ENCODE data around the gene TBL1X.
"Not testable (repeated sequence)": the region's sequence is repeated elsewhere in the genome, so short reads cannot be mapped to it uniquely, and the experiment has no call there.

The TBL1X gene

DNA sequence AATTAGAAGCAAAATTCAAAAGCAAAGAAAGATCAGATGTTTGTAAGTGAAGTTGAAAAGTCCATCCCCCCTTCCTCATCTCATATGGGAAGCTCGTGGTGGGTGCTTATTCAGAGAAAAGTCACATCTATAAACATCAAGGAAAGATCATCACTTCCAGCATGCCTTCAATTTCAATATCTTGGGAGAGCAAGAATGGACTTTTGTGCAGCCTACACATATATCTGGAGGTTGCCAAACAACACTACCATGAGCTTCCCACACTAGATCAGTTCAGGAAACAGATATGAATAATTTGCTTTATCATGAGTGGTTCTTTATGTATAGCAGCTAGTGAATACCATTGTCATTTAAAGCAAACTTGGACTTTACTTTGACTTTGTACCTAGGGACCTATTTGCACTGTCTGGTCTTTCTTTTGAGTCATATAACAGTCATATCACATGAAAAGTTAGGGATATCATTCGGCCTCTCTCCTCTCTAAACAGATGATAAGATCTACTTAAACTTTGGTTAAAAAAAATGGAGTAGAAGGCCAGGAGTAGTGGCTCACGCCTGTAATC, 5.6 kb upstream of the TBL1X start:
- DNase-seq = no peak

DNA sequence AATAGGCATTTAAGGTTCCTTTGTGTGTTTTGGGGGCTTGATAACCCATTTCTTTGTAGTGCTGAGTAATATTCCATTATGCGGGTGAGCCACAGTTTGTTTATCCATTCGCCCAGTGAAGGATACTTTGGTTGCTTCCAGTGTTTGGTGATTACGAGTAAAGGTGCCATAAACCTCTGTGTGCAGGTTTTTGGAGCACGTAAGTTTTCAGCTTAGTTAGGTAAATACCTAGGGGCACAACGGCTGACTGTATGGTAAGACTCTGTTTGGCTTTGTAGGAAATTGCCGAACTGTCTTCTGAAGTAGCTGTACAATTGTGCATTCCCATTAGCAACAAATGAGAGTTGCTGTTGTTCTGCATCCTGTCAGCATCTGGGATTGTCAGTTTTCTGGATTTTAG, 3.8 kb upstream of the TBL1X start:
- no peak for DNase-seq

DNA sequence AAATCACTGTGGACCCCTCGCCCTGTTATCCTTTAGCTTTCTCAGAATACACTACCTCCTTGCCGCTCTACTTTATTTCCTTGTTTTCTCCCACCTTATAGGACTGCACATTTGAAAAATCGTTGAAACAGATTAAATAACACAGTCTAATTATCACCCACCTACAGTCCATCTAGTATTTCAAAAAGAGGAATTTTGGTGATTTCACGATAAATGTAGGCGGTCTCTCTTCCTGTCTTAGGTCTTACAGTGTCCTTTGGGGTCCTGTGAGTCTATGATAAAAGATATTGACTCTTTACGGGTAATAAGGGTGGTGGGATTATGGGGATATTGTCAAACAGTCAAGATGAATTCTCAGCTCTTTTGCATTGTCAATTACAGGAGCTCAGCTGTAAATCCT, 2.4 kb upstream of the TBL1X start:
- no peak for DNase-seq

DNA sequence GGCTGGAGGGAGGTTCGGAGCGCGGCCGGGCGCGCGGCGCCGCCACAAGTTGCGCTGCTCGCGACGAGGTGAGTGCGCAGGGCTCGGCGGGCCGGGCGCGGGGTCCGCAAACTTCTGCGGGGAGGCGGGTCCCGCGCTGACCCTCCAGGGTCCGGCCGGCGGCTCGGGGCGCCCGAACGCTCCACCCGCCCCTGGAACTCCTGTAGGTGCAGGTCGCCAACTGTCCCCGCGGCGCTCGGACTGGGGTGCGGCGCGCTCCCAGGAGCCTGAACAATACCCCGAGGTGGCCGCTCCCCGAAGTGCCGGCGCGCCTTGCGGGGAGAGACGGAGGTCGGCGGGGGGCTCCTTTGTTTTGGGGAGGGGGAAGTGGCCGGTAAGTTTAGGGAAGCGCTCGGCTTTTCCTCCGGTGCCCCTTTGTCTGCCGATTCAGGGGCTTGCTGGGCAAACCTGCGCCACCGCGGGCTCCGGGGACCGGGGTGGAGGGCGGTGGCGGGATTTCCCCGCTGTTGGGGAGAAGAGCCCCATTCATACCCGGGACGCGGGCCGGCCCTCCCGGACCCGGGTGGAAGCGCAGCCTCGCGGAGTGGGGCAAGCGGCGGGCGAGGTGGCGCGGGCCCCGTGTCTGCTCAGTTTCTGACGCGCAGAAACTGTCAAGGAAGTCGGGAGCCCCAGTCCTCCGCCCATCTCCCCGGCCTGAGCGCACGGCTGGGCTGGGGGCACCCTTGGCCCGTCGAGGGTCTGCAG, 694 bp downstream of the TBL1X start:
- DNase-seq = peak; percentile 30

DNA sequence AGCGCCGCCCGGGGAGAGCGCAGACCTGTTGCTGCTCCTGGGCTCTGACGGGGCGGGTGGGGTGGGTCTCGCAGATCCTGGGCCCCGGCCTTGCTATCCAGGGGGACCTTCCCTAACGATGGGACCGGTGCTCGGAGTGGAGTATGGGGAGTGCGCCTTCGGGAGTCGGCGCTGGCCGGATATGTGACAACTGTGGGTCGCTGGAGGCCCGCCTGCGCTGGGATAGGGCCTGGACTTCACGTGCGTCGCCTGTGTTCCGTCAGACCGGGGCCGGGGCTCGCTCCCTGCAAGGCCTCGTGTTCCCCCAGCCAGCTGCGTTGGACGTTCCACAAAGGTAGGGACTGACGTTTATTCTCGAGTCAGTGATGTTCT, 1.3 kb downstream of the TBL1X start:
- DNase-seq = peak; percentile 10

DNA sequence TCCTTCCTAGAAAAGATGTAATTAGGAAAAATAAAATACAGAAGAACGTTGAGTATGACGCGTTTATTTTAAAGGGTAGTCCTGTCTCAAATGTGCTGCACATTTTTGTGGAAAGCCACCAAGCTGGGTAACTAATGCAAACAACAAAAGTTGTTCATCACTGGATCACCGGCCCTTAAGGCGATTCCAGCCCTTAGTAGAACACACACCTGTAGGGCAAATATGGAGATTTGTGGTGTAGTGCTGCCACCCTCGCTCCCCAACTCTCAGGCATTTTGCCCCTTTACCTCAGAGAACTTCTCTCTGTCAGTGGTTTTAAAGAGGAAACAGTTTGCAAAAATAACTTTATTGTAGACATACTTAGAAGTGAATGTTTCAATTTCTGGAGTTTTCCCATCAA, 1.9 kb downstream of the TBL1X start:
- DNase-seq = no peak

DNA sequence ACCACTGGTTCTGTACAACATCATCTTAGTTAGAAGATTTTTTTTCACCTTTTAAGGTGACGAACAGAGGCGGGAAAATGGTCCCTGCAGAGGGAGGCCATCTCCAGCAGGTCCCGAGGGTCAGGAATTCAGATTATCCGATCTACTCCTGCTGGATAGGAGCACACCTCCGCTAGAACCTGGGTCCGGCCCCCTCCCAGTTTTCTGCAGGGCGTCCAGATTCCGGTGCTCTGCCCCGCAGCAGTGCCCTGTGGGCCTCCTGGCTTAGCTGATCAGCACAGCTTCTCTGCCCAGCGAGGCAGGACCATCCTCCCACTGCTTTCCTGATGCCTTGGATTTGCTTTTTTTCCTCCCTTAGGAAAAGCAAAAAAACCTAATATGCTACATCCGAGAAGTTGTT, 2.3 kb downstream of the TBL1X start:
- no peak for DNase-seq

DNA sequence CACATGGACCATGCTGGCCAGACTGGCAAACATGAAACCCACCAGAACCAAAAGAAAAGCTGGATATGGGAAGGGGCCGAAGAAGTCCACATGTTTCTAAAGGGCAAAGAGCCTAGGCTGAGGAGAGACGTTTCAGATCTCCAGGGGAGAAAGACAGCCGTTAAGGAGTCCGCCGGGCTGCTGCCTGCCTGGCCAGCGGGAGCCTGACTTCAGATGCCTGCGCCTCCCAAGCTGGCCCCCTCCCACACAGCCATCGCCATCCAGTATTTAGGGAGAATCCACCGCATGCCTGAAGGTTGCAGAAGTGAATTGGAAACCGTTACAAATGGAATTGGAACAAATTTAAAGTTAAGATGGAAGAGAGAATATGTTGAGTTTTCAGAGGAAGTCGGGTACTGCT, 2.9 kb downstream of the TBL1X start:
- no peak for DNase-seq

DNA sequence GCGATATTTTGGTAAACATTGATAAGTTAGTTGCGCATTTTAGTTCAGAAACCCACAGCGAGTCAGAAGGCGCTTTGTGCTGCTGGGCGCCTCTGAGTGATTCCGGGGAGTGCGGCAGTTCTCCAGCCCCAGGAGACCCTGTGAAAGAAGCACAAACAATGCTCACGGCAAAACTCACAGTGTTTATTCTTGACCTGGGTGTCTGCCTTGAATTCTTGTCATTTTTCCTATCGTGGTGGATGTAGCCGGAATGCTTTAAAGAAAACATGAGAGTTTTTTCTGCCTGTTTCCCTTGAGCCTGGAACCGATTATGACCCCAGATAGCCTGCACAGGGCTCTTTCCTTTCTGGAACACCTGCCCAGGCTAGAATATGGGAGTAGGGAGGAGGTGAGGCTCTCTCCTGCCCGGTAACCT, 6.7 kb downstream of the TBL1X start:
- DNase-seq = no peak

DNA sequence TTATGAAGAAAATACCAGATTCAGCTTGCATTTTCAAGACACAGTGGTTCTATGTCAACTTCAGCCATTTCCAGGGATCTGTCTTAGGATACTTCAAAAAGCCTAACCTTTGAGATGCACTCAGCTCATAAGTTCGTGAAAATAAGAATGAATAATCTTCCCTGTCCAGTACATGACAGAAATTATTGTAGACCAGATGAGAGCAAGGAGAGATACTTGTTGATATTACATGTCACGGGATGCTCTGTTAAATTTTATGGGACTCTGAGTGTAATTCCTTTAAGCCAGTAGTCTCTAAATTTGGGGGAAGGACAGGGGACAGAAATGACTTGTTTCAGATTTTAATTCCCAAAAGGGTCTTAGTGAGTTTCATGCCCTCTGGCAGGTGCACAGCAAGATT, 8.8 kb downstream of the TBL1X start:
- DNase-seq = no peak

DNA sequence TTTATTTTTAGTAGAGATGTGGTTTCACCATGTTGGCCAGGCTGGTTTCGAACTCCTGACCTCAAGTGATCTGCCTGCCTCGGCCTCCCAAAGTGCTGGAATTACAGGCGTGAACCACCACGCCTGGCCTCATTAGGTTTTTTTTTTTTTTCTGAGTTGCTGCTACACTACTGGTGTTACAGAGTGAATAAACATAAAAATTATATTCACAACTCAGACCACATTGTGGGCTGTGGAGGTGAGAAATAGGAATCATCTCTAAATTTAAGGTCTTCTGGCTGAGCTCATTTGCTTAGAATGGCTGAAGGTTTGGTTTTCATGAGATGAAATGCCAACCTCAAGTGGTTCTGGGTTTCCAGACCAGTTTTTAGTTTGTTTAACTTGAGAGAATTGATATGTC, 10.6 kb downstream of the TBL1X start:
- DNase-seq = not testable (repeated sequence)

DNA sequence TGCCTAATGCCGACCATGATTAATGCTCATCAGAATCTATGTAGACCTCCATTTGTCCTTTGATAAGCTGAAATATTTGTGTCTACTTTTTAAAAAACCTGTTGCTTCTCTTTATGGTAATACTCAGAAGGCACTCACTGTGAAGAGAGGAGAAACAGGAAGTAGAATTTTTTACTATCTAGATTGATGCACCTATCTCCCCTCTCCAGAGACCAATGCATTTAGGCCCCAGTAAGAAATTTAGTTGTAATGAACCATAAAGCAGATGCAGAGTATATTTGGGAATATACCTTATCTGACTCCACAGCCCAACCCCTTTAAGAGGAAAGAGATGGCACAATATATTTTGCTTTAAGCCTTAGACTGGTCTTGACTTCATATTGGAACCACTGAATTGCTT, 11.1 kb downstream of the TBL1X start:
- DNase-seq = no peak

DNA sequence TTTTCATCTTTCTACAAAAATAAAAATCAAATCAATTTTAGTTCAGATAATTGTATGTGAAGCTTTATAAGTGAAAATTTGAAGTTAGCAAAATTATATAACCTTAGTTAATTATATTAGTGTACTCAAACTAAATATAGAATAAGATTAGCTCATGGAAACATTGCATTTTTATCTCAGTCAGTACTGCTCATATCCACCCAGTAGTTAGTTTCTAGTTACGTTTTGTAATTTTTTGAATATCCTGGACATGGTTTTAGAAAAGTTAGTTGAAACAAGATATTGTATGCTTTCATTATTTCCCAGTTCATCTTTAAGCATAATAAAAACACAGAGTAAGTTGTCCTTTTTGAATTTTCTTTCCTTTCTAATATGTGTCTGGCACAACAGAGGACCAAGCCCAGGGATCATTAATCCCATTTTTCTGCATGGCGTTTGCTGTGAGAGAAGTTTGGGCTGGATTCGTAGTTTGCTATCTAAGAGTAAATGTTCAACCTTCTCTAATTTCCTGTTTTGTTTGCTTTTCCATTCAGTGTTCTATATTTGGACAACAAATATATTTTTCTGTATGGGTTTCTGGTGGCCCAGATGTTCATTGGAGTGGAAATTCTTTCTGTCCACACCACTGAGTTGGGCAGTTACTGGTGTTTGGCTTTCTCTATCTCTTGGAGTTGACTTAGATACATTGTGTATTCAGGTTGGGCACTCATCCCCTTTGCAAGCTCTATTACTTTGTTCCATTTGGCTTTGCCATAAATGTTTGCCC, 12.1 kb downstream of the TBL1X start:
- no peak for DNase-seq

DNA sequence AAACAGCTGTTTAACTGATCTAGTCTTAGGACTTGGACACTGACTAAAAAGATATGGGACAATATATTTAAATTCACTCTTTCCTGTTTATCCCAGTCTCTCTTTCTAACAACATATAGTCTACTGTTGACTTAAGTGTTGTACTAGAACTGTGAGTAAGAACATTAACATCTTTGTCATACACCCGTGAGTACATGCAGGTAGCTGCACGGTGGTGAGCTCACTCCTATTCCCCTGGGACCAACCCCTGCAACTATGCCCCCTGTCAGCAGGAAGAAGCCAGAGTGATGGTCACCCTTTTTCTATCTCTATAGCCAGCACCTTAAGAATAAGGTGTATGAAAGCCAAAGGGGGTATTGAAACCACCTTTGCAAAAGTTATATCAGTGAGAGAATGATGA, 17.6 kb downstream of the TBL1X start:
- no peak for DNase-seq

DNA sequence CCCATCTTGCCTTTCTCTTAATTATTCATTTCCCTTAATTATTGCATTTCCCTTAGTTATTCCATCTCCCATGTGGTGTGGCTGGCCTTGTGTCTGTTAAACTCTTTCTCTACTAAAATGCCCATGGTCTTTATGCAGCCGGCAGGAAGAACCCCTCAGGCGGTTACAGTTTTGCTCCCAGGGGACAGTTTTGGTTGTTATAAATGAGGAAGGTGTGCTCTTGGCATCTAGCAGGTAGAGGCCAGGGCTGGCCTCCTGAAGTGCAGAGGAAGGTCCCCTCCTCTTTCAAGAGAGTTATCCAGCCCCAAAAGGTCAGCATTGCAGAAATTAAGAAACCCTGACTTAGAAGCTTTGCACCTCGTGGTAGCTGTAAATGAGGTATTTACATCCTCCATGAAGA, 18.0 kb downstream of the TBL1X start:
- no peak for DNase-seq

DNA sequence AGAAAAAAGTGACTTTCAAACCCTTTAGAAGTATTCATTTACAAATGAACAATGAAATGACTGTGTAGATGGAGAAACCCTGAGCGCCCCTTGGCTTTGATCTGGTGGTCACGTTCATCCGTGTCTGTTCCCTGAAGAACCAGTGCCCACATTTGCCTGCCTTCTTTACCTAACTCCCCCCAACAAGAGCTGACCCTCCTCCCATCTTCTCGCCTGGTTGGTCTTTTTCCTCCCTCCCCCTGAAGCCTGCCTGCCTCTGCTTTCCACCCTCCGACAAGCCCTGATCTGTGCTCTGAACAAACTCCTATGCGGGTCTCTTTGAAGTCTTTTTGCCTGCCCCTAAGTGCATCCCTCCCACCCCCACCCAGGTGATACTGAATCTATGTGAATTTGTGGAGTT, 18.5 kb downstream of the TBL1X start:
- no peak for DNase-seq

DNA sequence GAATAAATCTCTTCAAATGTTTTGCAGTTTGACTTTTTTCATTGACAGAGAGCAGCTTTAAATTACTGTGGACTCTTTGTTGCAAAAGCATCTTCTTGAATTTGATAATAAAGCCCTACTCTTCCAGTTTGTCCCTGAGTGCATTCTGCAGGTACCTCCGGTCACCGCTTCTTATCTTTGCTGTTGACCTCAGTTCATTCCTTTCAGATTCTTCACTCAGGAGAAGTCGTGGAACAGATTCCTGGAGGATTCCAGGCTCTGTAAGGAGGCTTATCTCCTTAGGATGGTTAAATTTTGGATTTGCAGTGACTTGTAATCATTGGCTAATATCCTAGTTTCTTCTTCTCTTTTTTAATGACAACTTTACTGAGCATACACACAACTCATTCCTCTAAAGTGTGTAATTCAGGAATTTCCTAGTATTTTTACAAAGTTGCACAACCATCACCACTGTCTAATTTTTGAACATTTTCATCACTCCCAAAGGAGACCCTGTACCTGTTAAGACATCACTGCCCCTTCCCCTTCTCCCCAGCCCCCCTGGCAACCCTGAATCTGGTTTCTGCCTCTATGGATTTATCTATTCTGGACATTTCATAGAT, 22.0 kb downstream of the TBL1X start:
- no peak for DNase-seq

DNA sequence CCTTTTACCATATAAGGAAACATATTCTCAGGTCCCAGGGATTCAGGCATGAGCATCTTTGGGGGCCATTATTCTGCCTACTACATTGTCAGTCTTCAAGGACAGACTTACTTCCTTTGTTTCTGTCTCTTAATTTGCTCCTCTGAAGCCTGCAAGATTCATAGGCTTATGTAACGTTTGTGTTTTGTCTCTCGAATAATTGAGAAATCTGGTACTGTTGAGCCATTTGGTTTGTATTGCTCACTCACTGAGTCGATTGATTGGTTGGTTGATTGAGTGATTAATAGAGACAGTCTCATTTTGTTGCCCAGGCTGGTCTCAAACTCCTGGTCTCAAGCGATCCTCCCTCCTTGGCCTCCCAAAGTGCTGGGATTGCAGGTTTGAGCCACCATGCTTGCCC, 23.7 kb downstream of the TBL1X start:
- no peak for DNase-seq

DNA sequence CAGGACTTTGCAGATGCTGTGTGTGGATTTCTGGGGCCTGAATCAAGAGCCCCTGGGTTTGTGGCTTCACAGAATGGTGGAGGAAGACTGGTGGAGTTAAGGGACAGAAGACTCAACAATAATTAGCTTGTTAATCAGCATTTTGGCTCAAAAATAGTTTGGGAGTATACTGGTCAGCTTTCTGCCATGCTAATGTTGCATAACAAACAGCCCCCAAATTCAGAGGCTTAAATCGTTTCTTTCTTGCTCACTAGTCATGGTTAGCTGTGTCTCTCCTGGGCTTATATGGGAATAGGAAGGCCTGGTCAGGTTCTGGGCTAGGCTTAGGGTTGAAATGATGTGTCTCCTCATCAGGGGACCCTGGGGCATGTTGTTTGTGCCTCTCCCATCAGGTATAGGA, 24.4 kb downstream of the TBL1X start:
- no peak for DNase-seq

DNA sequence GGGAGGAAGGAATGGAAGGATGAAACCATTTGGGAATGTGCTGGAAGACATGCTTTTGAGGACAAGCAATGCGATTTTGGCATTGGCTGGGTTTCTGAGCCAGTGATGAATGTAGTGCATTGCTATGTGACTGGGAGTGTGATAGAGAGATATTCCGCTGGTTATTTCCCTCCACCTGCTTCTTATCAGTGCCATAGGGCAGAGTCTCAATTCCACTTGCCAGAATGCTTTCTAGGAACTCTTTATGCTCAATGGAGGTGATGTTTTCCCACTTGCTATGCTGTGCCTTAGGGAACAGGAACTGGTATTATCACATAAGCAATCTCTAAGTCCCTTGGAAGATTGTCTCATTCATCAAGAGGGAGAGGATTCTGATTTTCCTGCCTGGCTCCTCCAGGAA, 28.0 kb downstream of the TBL1X start:
- DNase-seq = no peak

DNA sequence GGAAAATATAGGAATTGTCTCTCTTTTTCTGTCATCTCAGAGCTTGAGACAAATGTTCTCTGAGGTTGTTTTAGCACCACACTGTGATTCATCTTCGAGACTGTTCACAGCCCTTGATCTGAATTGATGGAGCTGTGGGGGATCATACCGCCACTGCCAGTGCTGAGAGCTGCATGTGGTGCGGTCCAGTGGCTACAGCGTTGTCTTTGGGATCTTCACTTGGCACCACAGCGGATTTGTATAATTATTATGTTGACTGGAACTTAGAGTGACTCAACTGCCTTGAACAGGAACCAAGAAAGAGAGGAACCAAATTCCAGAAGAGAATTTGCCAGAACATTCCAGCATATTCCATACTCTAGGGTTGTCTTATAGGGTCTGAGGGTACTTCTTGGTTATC, 29.1 kb downstream of the TBL1X start:
- DNase-seq = no peak

DNA sequence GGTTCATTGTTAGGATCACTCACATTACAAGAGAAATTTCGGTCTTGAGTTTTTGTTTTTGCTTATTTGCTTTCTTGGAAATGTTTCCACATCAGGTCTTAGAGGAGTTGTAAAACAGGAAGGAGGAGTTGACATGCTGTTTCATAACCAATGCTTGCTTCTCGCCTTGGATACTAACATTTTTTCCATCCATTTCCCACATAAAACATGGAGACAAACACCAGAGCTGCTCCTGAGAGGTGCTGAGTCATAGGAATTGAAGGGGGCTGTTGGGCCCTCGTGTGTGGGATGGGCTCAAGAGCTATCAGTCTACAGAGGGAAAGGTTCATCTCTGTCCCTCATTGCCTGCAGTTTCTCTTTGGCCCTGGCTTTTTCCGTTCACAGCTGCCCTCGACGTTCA, 29.9 kb downstream of the TBL1X start:
- no peak for DNase-seq

DNA sequence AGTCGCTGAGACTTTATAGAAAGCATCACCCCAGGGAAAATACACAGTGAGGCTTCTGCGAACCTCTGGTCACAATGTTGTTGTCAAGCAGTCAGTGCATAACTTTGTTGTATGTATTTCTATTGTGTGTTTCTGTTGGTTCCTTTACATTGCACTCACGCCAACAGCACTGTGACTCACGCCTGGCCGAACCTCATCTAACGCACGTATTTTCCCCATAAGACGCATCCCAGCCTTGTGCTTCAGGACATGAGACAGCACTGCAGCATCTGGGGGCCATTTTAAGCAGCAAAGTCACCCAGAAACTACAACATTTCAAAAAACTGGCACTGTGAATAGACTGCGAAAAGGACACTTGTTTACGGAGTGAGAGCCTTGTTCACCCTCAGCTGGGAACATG, 30.6 kb downstream of the TBL1X start:
- no peak for DNase-seq

DNA sequence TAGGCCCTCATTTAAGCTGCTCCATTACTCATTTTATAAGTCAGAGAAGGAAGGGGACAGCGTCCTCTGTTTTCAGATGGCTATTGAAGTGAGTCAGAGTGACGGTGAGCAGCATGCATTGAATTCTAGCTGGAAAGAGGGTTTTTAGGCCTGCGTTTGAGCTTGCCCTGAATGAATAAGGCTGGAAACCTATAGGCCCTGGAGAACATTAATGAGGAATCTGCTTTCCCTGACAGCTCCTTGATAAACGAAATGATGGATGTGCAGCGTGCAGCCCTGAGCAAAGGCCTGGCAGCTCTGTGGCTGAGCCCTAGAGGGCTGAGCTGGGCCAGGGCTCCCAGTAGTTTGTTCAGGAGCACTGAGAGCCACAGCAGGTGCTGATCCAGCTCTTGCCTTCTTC, 33.4 kb downstream of the TBL1X start:
- no peak for DNase-seq
